Measurements from ENCODE around the gene CFC1.
"Not testable (repeated sequence)": the region's sequence is repeated elsewhere in the genome, so short reads cannot be mapped to it uniquely, and the experiment has no call there.

CFC1 gene

GRCh38 chr2:130599393-130599792, at the start of gene CFC1:
CFC1 (minus strand) TSS chr2:130599575; CDS start chr2:130599287, 288 bp downstream.
- not testable (repeated sequence) for DNase-seq (ENCODE audit: low spot score)

- DNase-seq (ENCODE audit: low spot score) = not testable (repeated sequence)
These were observed 42.3 kb upstream of the CFC1 start for GRCh38 chr2:130641688-130642087.

- not testable (repeated sequence) for DNase-seq (ENCODE audit: low spot score)
These were observed 39.6 kb upstream of the CFC1 start for GRCh38 chr2:130638973-130639372.

- DNase-seq (ENCODE audit: low spot score) = not testable (repeated sequence)
These were observed 29.6 kb upstream of the CFC1 start for GRCh38 chr2:130628784-130629475.

- DNase-seq (ENCODE audit: low spot score) = not testable (repeated sequence)
These were observed 11.8 kb upstream of the CFC1 start, which contains the start of gene POTEJ for GRCh38 chr2:130611140-130611539. POTEJ (plus strand) TSS chr2:130611440; CDS start chr2:130611533, 93 bp downstream.

- DNase-seq (ENCODE audit: low spot score) = not testable (repeated sequence)
These were observed 11.1 kb upstream of the CFC1 start for GRCh38 chr2:130610486-130610885.

GRCh38 chr2:130609002-130609920, 9.9 kb upstream of the CFC1 start:
- not testable (repeated sequence) for DNase-seq (ENCODE audit: low spot score)

- DNase-seq (ENCODE audit: low spot score) = not testable (repeated sequence)
These were observed 9.1 kb upstream of the CFC1 start for GRCh38 chr2:130608276-130609001.

- DNase-seq (ENCODE audit: low spot score) = not testable (repeated sequence)
These were observed 2.4 kb upstream of the CFC1 start for GRCh38 chr2:130601648-130602302.

- DNase-seq (ENCODE audit: low spot score) = not testable (repeated sequence)
These were observed 551 bp upstream of the CFC1 start for GRCh38 chr2:130599926-130600325.

GRCh38 chr2:130598463-130598862, 912 bp downstream of the CFC1 start:
- not testable (repeated sequence) for DNase-seq (ENCODE audit: low spot score)

- DNase-seq (ENCODE audit: low spot score) = not testable (repeated sequence)
These were observed 1.4 kb downstream of the CFC1 start for GRCh38 chr2:130597994-130598393.

- not testable (repeated sequence) for DNase-seq (ENCODE audit: low spot score)
These were observed 2.6 kb downstream of the CFC1 start for GRCh38 chr2:130596757-130597156.

- not testable (repeated sequence) for DNase-seq (ENCODE audit: low spot score)
These were observed 5.4 kb downstream of the CFC1 start for GRCh38 chr2:130594011-130594410.

GRCh38 chr2:130592791-130593414, 6.5 kb downstream of the CFC1 start:
- DNase-seq (ENCODE audit: low spot score) = not testable (repeated sequence)

GRCh38 chr2:130590842-130591359, 8.5 kb downstream of the CFC1 start:
- DNase-seq (ENCODE audit: low spot score) = not testable (repeated sequence)

- not testable (repeated sequence) for DNase-seq (ENCODE audit: low spot score)
These were observed 9.1 kb downstream of the CFC1 start for GRCh38 chr2:130590170-130590841.

GRCh38 chr2:130588688-130589458, 10.5 kb downstream of the CFC1 start:
- DNase-seq (ENCODE audit: low spot score) = not testable (repeated sequence)

GRCh38 chr2:130584726-130585125, 14.6 kb downstream of the CFC1 start:
- not testable (repeated sequence) for DNase-seq (ENCODE audit: low spot score)

Data from putamen (tissue), 1 donor.